Kidney (tissue), 22 donors: ENCODE results near the gene CRKL. TPM values are rescaled to one million over a fixed set of nuclear protein-coding genes. Genes with fewer than 3 reads are reported as not detected.

Experiments
- DNase-seq, 5 donors: peaks; one replicate each; pipeline ENCODE4 v3.0.0-alpha.2; 2013 to 2020
- FAIRE-seq: peaks from 2 replicates; lab custom pipeline; 2012; peaks lifted over from hg19 to GRCh38; lab: Jason Lieb, UNC
- H3K27ac ChIP-seq, 2 donors: one replicate each; pipeline ENCODE4 v1.7.0; 2013; ENCODE audit warnings: low read depth in 2 of 2, low read length in 2 of 2, inconsistent platforms in 1 of 2
- H3K27me3 ChIP-seq: one replicate; pipeline ENCODE4 v1.7.1; 2013; ENCODE audit warnings: low read length, inconsistent platforms; ENCODE audit not compliant: control insufficient read depth, insufficient read depth
- H3K36me3 ChIP-seq, 3 donors: one replicate each; pipeline versions ENCODE4 v1.7.0 to v1.7.1; 2013; ENCODE audit warnings: low read length in 3 of 3, control low read depth in 1 of 3, inconsistent platforms in 1 of 3; ENCODE audit not compliant: insufficient read depth in 3 of 3, control insufficient read depth in 2 of 3
- H3K4me1 ChIP-seq, 3 donors: one replicate each; pipeline versions ENCODE4 v1.7.0 to v1.7.1; 2013; ENCODE audit warnings: low read length in 3 of 3, inconsistent platforms in 1 of 3, low read depth in 1 of 3; ENCODE audit not compliant: control insufficient read depth in 2 of 3, insufficient read depth in 2 of 3
- H3K4me3 ChIP-seq, 3 donors: one replicate each; pipeline versions ENCODE4 v1.7.0 to v1.8.1; 2013; ENCODE audit warnings: low read length in 3 of 3, control low read depth in 1 of 3, inconsistent platforms in 1 of 3
- H3K9ac ChIP-seq, 3 donors: one replicate each; pipeline versions ENCODE4 v1.7.0 to v1.7.1; 2013; ENCODE audit warnings: low read length in 3 of 3, control low read depth in 1 of 3, inconsistent platforms in 1 of 3
- H3K9me3 ChIP-seq, 3 donors: one replicate each; pipeline versions ENCODE4 v1.7.0 to v1.7.1; 2013; ENCODE audit warnings: low read length in 3 of 3, control low read depth in 1 of 3, inconsistent platforms in 1 of 3; ENCODE audit not compliant: control insufficient read depth in 2 of 3, insufficient read depth in 1 of 3
- intact Hi-C: fragments of 100-400 bp; cut with DNase I; formaldehyde crosslinking; loops from one replicate; pipeline ENCODE4 v1.11.1; 2022
- long read RNA-seq, 10 donors: library from polyadenylated mRNA in 1 of 10; unstranded in 1 of 10; transcript quantifications; one replicate each; pipeline ENCODE4 v2.0.0 and lab custom pipeline, GENCODE V29; 2021 to 2026
- polyA plus RNA-seq: library from polyadenylated mRNA; stranded (reverse); fragments of 350-450 nt; fragmentation: Illumina TruSeq; extraction: RNeasy Lipid Tissue Mini Kit (QIAGEN cat#74804); gene quantifications from one replicate; pipeline ENCODE4 v1.2.3, GENCODE V29; 2014; ENCODE audit warnings: low read depth, low replicate concordance; ENCODE audit not compliant: insufficient read depth
- total RNA-seq: library from RNA; stranded (reverse); fragmentation: NEBNext Ultra II Directional; extraction: Animal tissue kit (Norgen Biotek cat#: 25700); gene quantifications from one replicate; pipeline ENCODE4 v1.2.1, GENCODE V29; 2021
- TF ChIP-seq, protein P1 (sequence below): IDR thresholded peaks from 3 replicates; pipeline ENCODE4 v1.5.1; 2012; ENCODE audit warnings: mild to moderate bottlenecking, moderate library complexity, borderline replicate concordance; ENCODE audit not compliant: insufficient read depth; ENCODE audit errors: extremely low read depth
- donor health status: control.
- donor health status: control.
- donor health status: control.
- donor health status: control.
- donor health status: control.
- donor health status: DM: yes; HTN: yes; CAD: no.
- donor health status: Normal renal cell carcinoma (clear cell type).

CRKL gene, protein sequence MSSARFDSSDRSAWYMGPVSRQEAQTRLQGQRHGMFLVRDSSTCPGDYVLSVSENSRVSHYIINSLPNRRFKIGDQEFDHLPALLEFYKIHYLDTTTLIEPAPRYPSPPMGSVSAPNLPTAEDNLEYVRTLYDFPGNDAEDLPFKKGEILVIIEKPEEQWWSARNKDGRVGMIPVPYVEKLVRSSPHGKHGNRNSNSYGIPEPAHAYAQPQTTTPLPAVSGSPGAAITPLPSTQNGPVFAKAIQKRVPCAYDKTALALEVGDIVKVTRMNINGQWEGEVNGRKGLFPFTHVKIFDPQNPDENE
- total RNA-seq = 44.7 TPM
- polyA plus RNA-seq = 11.9 TPM
- long read RNA-seq, donor 1, full-length matches to known transcripts = 12 of 12 reads
- long read RNA-seq, donor 1, partial matches to known transcripts = 0 of 12 reads
- long read RNA-seq, donor 1, other reads (novel, unspliced or antisense) = 0 of 12 reads
- long read RNA-seq, donor 2, full-length matches to known transcripts = 19 of 24 reads
- long read RNA-seq, donor 2, partial matches to known transcripts = 5 of 24 reads
- long read RNA-seq, donor 2, other reads (novel, unspliced or antisense) = 0 of 24 reads
- long read RNA-seq, donor 3, full-length matches to known transcripts = 12 of 26 reads
- long read RNA-seq, donor 3, partial matches to known transcripts = 14 of 26 reads
- long read RNA-seq, donor 3, other reads (novel, unspliced or antisense) = 0 of 26 reads
- long read RNA-seq, donor 4, full-length matches to known transcripts = 12 of 47 reads
- long read RNA-seq, donor 4, partial matches to known transcripts = 35 of 47 reads
- long read RNA-seq, donor 4, other reads (novel, unspliced or antisense) = 0 of 47 reads
- long read RNA-seq, donor 5 = 0 reads
- long read RNA-seq, donor 6, full-length matches to known transcripts = 3 of 3 reads
- long read RNA-seq, donor 6, partial matches to known transcripts = 0 of 3 reads
- long read RNA-seq, donor 6, other reads (novel, unspliced or antisense) = 0 of 3 reads
- long read RNA-seq, donor 7, full-length matches to known transcripts = 13 of 26 reads
- long read RNA-seq, donor 7, partial matches to known transcripts = 9 of 26 reads
- long read RNA-seq, donor 7, other reads (novel, unspliced or antisense) = 4 of 26 reads
- long read RNA-seq, donor 8, full-length matches to known transcripts = 17 of 28 reads
- long read RNA-seq, donor 8, partial matches to known transcripts = 11 of 28 reads
- long read RNA-seq, donor 8, other reads (novel, unspliced or antisense) = 0 of 28 reads
- long read RNA-seq, donor 9, full-length matches to known transcripts = 3 of 3 reads
- long read RNA-seq, donor 9, partial matches to known transcripts = 0 of 3 reads
- long read RNA-seq, donor 9, other reads (novel, unspliced or antisense) = 0 of 3 reads
- long read RNA-seq, donor 10, full-length matches to known transcripts = 12 of 23 reads
- long read RNA-seq, donor 10, partial matches to known transcripts = 11 of 23 reads
- long read RNA-seq, donor 10, other reads (novel, unspliced or antisense) = 0 of 23 reads

DNA sequence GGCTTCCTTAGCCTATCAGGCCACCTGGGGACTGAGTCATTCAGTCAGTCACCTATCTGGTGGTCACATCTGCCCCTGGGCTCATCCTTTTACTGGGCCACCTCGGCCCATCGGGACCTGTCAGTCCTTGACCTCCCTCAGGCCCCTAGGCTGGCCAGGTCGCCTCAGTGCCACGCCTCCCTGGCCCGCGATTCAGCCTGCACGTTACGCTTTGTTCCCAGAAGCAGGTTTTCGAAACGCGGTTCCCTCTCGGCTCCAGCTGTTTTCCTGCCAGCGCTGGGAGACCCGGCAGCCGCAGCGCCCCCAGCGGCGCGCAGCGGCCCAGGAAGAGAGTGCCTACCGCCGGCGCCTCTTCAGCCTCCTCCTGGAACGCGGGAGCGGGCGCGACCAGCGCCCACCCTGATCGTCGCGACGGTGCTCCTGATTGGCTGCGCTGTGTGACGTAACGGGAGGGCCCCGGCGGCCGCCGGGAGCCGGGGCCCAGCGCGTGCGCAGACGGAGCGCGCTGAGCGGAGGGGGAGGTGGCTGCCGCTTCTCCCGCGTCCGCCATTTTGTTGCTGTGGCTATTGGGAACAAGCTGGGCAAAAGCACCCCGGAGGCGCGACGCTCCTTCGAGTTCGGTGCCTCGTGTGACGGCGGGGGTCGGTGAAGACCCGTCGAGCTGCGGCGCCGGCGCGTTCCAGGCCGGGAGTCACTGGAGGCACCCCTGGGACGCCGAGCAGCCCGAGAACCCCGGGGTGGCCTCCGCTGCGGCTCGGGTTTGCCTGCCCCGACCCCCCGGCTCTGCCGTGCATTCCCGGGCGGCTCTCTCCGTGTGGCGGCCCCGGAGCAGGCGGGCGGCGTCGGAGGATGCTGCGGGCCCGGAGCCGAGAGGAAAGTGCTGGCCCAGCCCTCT is at the start of gene CRKL:
TSS of gene CRKL (plus strand) at position 492 of the 895 bp plus-strand sequence. CDS start 528 bp downstream, outside the sequence.
- peak within 1 kb of the TSS; percentile 78 to 97 (median 96) for H3K9ac ChIP-seq
- peaks cover 0 to 15% (median 0%) of the 10 kb centered on the region in 3 donors for H3K4me1 ChIP-seq
- H3K9me3 ChIP-seq = no peaks in the 10 kb centered on the region
- peak; percentile 98 to 99 (median 99) for DNase-seq
- H3K4me3 ChIP-seq = peak within 1 kb of the TSS; percentile 71 to 96 (median 96)
- H3K36me3 ChIP-seq = no peaks in the 10 kb centered on the region
- TF ChIP-seq, protein P1, sequence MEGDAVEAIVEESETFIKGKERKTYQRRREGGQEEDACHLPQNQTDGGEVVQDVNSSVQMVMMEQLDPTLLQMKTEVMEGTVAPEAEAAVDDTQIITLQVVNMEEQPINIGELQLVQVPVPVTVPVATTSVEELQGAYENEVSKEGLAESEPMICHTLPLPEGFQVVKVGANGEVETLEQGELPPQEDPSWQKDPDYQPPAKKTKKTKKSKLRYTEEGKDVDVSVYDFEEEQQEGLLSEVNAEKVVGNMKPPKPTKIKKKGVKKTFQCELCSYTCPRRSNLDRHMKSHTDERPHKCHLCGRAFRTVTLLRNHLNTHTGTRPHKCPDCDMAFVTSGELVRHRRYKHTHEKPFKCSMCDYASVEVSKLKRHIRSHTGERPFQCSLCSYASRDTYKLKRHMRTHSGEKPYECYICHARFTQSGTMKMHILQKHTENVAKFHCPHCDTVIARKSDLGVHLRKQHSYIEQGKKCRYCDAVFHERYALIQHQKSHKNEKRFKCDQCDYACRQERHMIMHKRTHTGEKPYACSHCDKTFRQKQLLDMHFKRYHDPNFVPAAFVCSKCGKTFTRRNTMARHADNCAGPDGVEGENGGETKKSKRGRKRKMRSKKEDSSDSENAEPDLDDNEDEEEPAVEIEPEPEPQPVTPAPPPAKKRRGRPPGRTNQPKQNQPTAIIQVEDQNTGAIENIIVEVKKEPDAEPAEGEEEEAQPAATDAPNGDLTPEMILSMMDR = peak; percentile 81
- H3K27ac ChIP-seq = peak within 1 kb of the TSS; percentile 95 to 96
- H3K27me3 ChIP-seq = no peaks in the 10 kb centered on the region
- no peak for FAIRE-seq
- intact Hi-C loops = no loop called here

DNA sequence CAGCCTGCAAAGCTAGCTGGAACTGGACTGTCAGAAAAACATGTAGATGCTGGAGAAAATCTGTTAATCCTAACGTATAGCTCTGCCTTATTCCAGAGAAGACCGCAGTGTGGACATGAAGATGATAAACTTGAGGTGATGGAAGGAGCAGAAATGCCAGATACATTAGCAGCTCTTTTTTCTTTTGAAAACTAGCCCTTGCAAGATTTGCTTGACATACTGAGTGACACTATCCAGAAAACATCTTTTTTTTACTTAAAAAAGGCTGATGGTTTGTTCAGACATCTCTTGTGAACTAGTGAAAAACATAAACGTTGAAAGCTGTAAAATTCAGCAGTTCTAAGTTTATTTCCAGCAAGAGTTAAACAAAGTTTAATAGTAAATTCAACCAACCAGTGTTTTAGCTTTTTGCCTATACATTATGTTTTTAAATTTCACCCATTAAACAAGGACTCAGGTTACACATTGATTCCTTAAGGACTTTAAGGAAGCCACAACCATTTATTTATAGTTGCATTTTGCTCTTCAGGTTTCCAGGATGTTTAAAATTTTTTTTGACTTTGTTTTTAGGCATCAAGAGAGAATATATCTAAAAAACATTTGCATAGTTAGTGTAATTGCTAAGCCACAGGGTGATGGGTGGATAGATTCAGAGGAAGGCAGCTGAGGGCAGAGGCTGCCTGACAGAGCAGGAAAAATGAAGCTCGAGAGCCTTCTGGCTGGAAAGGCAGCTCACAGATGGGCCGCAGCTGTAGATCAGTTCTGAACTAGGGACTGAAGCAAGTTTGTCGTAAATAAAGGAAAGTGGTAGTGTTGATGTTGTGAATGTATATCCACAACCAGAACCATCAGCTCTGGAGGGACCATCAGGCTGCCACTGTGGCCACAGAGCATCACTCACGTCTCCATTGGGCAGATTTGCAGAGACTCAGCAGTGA is 48.9 kb upstream of the CRKL start:
- FAIRE-seq = no peak
- no peak overlapping the region for H3K4me3 ChIP-seq
- peak overlapping the region in 1 of 3 donors; percentile 7 for H3K9ac ChIP-seq

More for the DNA sequence above, 48.9 kb upstream of the CRKL start:
- TF ChIP-seq, protein P1 = no peak
- H3K4me1 ChIP-seq = peaks cover 13 to 16% (median 14%) of the 10 kb centered on the region in 3 donors
- H3K27me3 ChIP-seq = no peaks in the 10 kb centered on the region
- peak in 3 of 5 donors; percentile 29 to 61 (median 30) for DNase-seq
- H3K36me3 ChIP-seq = peaks cover 0 to 7% (median 6%) of the 10 kb centered on the region in 3 donors
- H3K27ac ChIP-seq = peak overlapping the region; percentile 77 to 87
- no peaks in the 10 kb centered on the region for H3K9me3 ChIP-seq
- intact Hi-C loops = no loop called here
